GM23338 (cell line): ENCODE results near the gene FKBP9. TPM values are rescaled to one million over a fixed set of nuclear protein-coding genes. Genes with fewer than 3 reads are reported as not detected.

Experiments
- ATAC-seq: fragments of 200-7000 bp; cut with Tn5 transposase; 3 replicates; pipeline ENCODE4 v1.9.1; 2020
- DNase-seq: peaks from one replicate; pipeline ENCODE4 v3.0.0-alpha.2; 2015; ENCODE audit warnings: low spot score
- H2AFZ ChIP-seq: fragments of 200-600 bp; sonication (generic); 2 replicates; pipeline ENCODE4 v1.8.0; 2016; ENCODE audit warnings: antibody characterized with exemption, mild to moderate bottlenecking, moderate library complexity
- H3F3A ChIP-seq: fragments of 200-600 bp; sonication (generic); replicated peaks from 2 replicates; pipeline ENCODE4 v1.8.0; 2017; ENCODE audit warnings: antibody characterized with exemption, mixed run types, low read depth
- H3K27ac ChIP-seq: fragments of 200-600 bp; sonication (generic); 2 replicates; pipeline ENCODE4 v1.6.1; 2016; ENCODE audit warnings: low read depth
- H3K27me3 ChIP-seq: fragments of 200-600 bp; sonication (generic); 2 replicates; pipeline ENCODE4 v1.8.0; 2016; ENCODE audit warnings: mild to moderate bottlenecking, mixed run types, moderate library complexity; ENCODE audit not compliant: insufficient read depth
- H3K36me3 ChIP-seq: fragments of 200-600 bp; sonication (generic); 2 replicates; pipeline ENCODE4 v1.8.0; 2016; ENCODE audit warnings: mild to moderate bottlenecking; ENCODE audit not compliant: insufficient read depth
- H3K4me1 ChIP-seq: fragments of 200-600 bp; sonication (generic); 2 replicates; pipeline ENCODE4 v1.8.0; 2016; ENCODE audit warnings: mild to moderate bottlenecking, moderate library complexity; ENCODE audit not compliant: insufficient read depth
- H3K4me2 ChIP-seq: fragments of 200-600 bp; sonication (generic); 2 replicates; pipeline ENCODE4 v1.7.1; 2017; ENCODE audit warnings: mixed run types
- H3K4me3 ChIP-seq: fragments of 200-600 bp; sonication (generic); 2 replicates; pipeline ENCODE4 v1.6.1; 2016; ENCODE audit warnings: mixed run types
- H3K79me2 ChIP-seq: fragments of 200-600 bp; sonication (generic); replicated peaks from 2 replicates; pipeline ENCODE4 v1.8.0; 2017; ENCODE audit warnings: mild to moderate bottlenecking; ENCODE audit not compliant: insufficient read depth
- H3K9me2 ChIP-seq: fragments of 200-600 bp; sonication (generic); 2 replicates; pipeline ENCODE4 v1.8.0; 2017; ENCODE audit not compliant: insufficient read depth
- H4K20me1 ChIP-seq: fragments of 200-600 bp; sonication (generic); replicated peaks from 2 replicates; pipeline ENCODE4 v1.8.0; 2017; ENCODE audit warnings: mild to moderate bottlenecking; ENCODE audit not compliant: insufficient read depth
- H3K27ac Mint-ChIP-seq: 2 replicates; pipeline ENCODE4 v1.8.0; 2020; ENCODE audit warnings: inconsistent platforms, mild to moderate bottlenecking, moderate library complexity, mixed read lengths
- H3K27me3 Mint-ChIP-seq: 3 replicates; pipeline ENCODE4 v1.8.0; 2022; ENCODE audit warnings: low read depth, mild to moderate bottlenecking, moderate library complexity, mixed read lengths, inconsistent platforms; ENCODE audit not compliant: insufficient read depth, poor library complexity
- H3K36me3 Mint-ChIP-seq: 3 replicates; pipeline ENCODE4 v1.8.0; 2021; ENCODE audit warnings: low read depth, mild to moderate bottlenecking, inconsistent platforms, moderate library complexity, mixed read lengths
- H3K4me1 Mint-ChIP-seq: 3 replicates; pipeline ENCODE4 v1.8.0; 2020; ENCODE audit warnings: mild to moderate bottlenecking, inconsistent platforms, mixed read lengths
- H3K4me3 Mint-ChIP-seq: 3 replicates; pipeline ENCODE4 v1.8.0; 2021; ENCODE audit warnings: moderate library complexity, mild to moderate bottlenecking, inconsistent platforms, mixed read lengths
- H3K9me3 Mint-ChIP-seq: 3 replicates; pipeline ENCODE4 v1.8.0; 2020; ENCODE audit warnings: moderate library complexity, mild to moderate bottlenecking, inconsistent platforms, mixed read lengths
- CREB1 ChIP-seq: fragments of 250-450 bp; sonication (Bioruptor Pico); IDR thresholded peaks from 2 replicates; pipeline ENCODE4 v1.5.0; 2020; ENCODE audit warnings: low read depth, mild to moderate bottlenecking, moderate library complexity
- EZH2 ChIP-seq: fragments of 200-600 bp; sonication (generic); IDR thresholded peaks from one replicate; pipeline ENCODE4 v1.8.0; 2017; ENCODE audit warnings: antibody characterized with exemption, mild to moderate bottlenecking, low read depth; ENCODE audit not compliant: unreplicated experiment
- EZH2phosphoT487 ChIP-seq: fragments of 200-600 bp; sonication (generic); IDR thresholded peaks from one replicate; pipeline ENCODE4 v1.8.1; 2018; ENCODE audit warnings: antibody characterized with exemption; ENCODE audit not compliant: unreplicated experiment
- JUNB ChIP-seq: IDR thresholded peaks from one replicate; pipeline ENCODE4 v1.6.1; 2016; ENCODE audit warnings: antibody characterized with exemption; ENCODE audit not compliant: unreplicated experiment
- POLR2AphosphoS5 ChIP-seq: IDR thresholded peaks from 2 replicates; pipeline ENCODE4 v1.6.1; 2016; ENCODE audit warnings: antibody characterized with exemption, low read depth
- STAT1 ChIP-seq: IDR thresholded peaks from one replicate; pipeline ENCODE4 v1.6.1; 2016; ENCODE audit warnings: antibody characterized with exemption; ENCODE audit not compliant: unreplicated experiment
- ZNF114 ChIP-seq: fragments of 250-450 bp; sonication (Bioruptor Pico); IDR thresholded peaks from 2 replicates; pipeline ENCODE4 v1.5.0; 2020; ENCODE audit warnings: mild to moderate bottlenecking, moderate library complexity
- ZNF331 ChIP-seq: fragments of 250-450 bp; sonication (Bioruptor Pico); IDR thresholded peaks from 2 replicates; pipeline ENCODE4 v1.5.0; 2020; ENCODE audit warnings: low read depth, mild to moderate bottlenecking, moderate library complexity
- polyA plus RNA-seq: library from polyadenylated mRNA; unstranded; fragments of >200 nt; fragmentation: Nextera tagmentation; extraction: Ambion mirVana; gene quantifications from 2 replicates; pipeline ENCODE4 v1.2.1, GENCODE V29; 2016
- total RNA-seq: library from RNA; depleted of rRNA; stranded (reverse); fragments of >200 nt; shearing (Covaris generic); gene quantifications from 2 replicates; pipeline ENCODE4 v1.2.3, GENCODE V29; 2014
- TF ChIP-seq, protein P1 (sequence below): IDR thresholded peaks from 2 replicates; pipeline ENCODE4 v1.6.1; 2016; ENCODE audit warnings: antibody characterized with exemption
- TF ChIP-seq, protein P2 (sequence below), 2 experiments: fragments of 200-600 bp in 1 of 2; sonication (generic) in 1 of 2; conservative IDR thresholded peaks; 2 replicates each; pipeline versions ENCODE4 v1.5.1 to v1.6.1; 2016 to 2017; ENCODE audit warnings: antibody characterized with exemption in 2 of 2, low read depth in 2 of 2, mild to moderate bottlenecking in 2 of 2, moderate library complexity in 1 of 2
- TF ChIP-seq, protein P3 (sequence below): fragments of 250-450 bp; sonication (Bioruptor Pico); IDR thresholded peaks from 2 replicates; pipeline ENCODE4 v1.5.0; 2020; ENCODE audit warnings: mild to moderate bottlenecking, moderate library complexity

Gene FKBP9
- total and polyA plus RNA-seq, 2 experiments from 2014 or later: 5.2 to 15.8 TPM

DNA sequence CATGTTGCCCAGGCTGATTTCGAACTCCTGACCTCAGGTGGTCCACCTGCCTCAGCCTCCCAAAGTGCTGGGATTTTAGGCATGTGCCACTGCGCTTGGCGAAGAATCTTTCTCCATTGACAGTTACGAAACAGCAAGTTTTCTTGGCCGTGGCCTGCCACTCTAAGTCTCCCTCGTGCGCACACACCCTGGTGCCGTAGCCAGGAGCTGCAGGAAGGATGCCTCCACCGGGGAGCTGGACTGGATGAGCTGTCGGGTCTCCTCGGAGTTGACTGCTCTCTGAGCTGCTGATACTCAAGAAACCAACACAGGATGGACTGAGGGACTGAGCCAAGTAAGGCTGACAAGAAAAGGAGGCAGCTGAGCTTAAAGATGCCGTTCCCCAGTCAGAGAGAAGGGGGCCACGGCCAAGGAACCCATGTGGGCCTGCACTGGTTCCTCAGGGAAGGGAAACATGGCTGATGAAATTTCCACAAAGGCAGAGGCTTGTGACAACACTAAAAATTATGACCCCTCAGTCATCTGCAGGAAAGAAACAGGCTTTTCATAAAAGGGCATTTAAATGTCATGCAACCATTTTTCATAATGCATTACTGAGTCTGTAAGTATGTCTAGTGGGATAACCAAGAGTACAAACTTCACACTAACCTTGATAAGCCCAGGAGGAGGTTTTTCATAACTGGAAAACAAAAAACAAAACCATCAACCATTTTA, 27.7 kb upstream of the FKBP9 start (continued):
- TF ChIP-seq JUNB (no peak), EZH2 (no peak), ZNF114 (CRISPR knock-in tag) (no peak)
- TF ChIP-seq, protein P1, sequence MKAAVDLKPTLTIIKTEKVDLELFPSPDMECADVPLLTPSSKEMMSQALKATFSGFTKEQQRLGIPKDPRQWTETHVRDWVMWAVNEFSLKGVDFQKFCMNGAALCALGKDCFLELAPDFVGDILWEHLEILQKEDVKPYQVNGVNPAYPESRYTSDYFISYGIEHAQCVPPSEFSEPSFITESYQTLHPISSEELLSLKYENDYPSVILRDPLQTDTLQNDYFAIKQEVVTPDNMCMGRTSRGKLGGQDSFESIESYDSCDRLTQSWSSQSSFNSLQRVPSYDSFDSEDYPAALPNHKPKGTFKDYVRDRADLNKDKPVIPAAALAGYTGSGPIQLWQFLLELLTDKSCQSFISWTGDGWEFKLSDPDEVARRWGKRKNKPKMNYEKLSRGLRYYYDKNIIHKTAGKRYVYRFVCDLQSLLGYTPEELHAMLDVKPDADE: no peak
- TF ChIP-seq, protein P2, sequence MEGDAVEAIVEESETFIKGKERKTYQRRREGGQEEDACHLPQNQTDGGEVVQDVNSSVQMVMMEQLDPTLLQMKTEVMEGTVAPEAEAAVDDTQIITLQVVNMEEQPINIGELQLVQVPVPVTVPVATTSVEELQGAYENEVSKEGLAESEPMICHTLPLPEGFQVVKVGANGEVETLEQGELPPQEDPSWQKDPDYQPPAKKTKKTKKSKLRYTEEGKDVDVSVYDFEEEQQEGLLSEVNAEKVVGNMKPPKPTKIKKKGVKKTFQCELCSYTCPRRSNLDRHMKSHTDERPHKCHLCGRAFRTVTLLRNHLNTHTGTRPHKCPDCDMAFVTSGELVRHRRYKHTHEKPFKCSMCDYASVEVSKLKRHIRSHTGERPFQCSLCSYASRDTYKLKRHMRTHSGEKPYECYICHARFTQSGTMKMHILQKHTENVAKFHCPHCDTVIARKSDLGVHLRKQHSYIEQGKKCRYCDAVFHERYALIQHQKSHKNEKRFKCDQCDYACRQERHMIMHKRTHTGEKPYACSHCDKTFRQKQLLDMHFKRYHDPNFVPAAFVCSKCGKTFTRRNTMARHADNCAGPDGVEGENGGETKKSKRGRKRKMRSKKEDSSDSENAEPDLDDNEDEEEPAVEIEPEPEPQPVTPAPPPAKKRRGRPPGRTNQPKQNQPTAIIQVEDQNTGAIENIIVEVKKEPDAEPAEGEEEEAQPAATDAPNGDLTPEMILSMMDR (conservative IDR thresholded peaks at IDR 0.05; ENCODE audit: low read depth in 2 of 2): no peak

DNA sequence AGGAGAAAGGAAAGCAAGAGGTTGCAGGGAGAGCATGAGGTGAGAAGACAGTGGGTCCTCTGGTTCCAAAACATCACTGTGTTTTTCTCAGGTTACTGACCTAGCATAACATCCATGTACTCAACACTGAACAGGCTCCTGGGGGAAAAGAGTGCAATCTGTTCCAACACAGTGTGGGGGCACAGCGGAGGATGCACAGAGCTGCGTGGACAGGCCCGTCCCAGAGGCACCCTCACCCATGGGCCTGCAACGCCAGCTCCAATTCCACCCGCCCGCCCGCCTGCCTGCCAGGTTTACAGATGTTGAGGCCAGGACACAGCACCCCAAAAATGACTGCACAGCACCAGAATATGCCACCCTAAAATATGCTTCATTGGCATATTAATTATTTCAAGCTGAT, 26.9 kb upstream of the FKBP9 start:
- Histone ChIP-seq H3K27ac (no peak overlapping the region), H3K9me2 (no peaks in the 10 kb centered on the region), H3K4me1 (no peaks in the 10 kb centered on the region), H3K36me3 (no peaks in the 10 kb centered on the region), H2AFZ (no peak overlapping the region), H3F3A (no peaks in the 10 kb centered on the region), H3K27me3 (peaks cover 66% of the 10 kb centered on the region), H3K79me2 (no peaks in the 10 kb centered on the region), H3K4me3 (no peak overlapping the region), H4K20me1 (no peaks in the 10 kb centered on the region; the same call in 1 of the 2 replicates), H3K4me2 (no peak overlapping the region)
- H3K4me1 Mint-ChIP-seq: 0 out of 3 replicates have a peak, but pooled peaks cover 3% of the 10 kb centered on the region
- no peak overlapping the region for H3K4me3 Mint-ChIP-seq
- H3K27me3 Mint-ChIP-seq: peaks cover 17% of the 10 kb centered on the region
- no peaks in the 10 kb centered on the region for H3K9me3 Mint-ChIP-seq
- no peaks in the 10 kb centered on the region for H3K36me3 Mint-ChIP-seq
- ATAC-seq (no peak), DNase-seq (no peak)
- H3K27ac Mint-ChIP-seq: no peak overlapping the region
- TF ChIP-seq JUNB (no peak), EZH2phosphoT487 (no peak), CREB1 (CRISPR knock-in tag) (no peak), ZNF331 (no peak), EZH2 (no peak), POLR2AphosphoS5 (no peak), STAT1 (no peak)
- TF ChIP-seq, protein P3, sequence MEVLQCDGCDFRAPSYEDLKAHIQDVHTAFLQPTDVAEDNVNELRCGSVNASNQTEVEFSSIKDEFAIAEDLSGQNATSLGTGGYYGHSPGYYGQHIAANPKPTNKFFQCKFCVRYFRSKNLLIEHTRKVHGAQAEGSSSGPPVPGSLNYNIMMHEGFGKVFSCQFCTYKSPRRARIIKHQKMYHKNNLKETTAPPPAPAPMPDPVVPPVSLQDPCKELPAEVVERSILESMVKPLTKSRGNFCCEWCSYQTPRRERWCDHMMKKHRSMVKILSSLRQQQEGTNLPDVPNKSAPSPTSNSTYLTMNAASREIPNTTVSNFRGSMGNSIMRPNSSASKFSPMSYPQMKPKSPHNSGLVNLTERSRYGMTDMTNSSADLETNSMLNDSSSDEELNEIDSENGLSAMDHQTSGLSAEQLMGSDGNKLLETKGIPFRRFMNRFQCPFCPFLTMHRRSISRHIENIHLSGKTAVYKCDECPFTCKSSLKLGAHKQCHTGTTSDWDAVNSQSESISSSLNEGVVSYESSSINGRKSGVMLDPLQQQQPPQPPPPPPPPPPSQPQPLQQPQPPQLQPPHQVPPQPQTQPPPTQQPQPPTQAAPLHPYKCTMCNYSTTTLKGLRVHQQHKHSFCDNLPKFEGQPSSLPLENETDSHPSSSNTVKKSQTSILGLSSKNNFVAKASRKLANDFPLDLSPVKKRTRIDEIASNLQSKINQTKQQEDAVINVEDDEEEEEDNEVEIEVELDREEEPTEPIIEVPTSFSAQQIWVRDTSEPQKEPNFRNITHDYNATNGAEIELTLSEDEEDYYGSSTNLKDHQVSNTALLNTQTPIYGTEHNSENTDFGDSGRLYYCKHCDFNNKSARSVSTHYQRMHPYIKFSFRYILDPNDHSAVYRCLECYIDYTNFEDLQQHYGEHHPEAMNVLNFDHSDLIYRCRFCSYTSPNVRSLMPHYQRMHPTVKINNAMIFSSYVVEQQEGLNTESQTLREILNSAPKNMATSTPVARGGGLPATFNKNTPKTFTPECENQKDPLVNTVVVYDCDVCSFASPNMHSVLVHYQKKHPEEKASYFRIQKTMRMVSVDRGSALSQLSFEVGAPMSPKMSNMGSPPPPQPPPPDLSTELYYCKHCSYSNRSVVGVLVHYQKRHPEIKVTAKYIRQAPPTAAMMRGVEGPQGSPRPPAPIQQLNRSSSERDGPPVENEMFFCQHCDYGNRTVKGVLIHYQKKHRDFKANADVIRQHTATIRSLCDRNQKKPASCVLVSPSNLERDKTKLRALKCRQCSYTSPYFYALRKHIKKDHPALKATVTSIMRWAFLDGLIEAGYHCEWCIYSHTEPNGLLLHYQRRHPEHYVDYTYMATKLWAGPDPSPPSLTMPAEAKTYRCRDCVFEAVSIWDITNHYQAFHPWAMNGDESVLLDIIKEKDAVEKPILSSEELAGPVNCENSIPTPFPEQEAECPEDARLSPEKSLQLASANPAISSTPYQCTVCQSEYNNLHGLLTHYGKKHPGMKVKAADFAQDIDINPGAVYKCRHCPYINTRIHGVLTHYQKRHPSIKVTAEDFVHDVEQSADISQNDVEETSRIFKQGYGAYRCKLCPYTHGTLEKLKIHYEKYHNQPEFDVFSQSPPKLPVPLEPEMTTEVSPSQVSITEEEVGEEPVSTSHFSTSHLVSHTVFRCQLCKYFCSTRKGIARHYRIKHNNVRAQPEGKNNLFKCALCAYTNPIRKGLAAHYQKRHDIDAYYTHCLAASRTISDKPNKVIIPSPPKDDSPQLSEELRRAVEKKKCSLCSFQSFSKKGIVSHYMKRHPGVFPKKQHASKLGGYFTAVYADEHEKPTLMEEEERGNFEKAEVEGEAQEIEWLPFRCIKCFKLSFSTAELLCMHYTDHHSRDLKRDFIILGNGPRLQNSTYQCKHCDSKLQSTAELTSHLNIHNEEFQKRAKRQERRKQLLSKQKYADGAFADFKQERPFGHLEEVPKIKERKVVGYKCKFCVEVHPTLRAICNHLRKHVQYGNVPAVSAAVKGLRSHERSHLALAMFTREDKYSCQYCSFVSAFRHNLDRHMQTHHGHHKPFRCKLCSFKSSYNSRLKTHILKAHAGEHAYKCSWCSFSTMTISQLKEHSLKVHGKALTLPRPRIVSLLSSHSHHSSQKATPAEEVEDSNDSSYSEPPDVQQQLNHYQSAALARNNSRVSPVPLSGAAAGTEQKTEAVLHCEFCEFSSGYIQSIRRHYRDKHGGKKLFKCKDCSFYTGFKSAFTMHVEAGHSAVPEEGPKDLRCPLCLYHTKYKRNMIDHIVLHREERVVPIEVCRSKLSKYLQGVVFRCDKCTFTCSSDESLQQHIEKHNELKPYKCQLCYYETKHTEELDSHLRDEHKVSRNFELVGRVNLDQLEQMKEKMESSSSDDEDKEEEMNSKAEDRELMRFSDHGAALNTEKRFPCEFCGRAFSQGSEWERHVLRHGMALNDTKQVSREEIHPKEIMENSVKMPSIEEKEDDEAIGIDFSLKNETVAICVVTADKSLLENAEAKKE (CRISPR knock-in tag): no peak
- TF ChIP-seq, protein P1: no peak
